Ishikawa (cell line): ENCODE results near the gene METTL2B.

Experiments
- EGR1 ChIP-seq: IDR thresholded peaks from 2 replicates; pipeline ENCODE4 v1.6.1; 2012
- FOXM1 ChIP-seq: IDR thresholded peaks from 2 replicates; pipeline ENCODE4 v1.6.1; 2012; ENCODE audit warnings: low read depth, borderline replicate concordance
- RAD21 ChIP-seq: IDR thresholded peaks from 2 replicates; pipeline ENCODE4 v1.6.1; 2012; ENCODE audit warnings: low read depth
- REST ChIP-seq: IDR thresholded peaks from 2 replicates; pipeline ENCODE4 v1.6.1; 2012; ENCODE audit warnings: low read depth, mild to moderate bottlenecking
- TAF1 ChIP-seq: IDR thresholded peaks from 2 replicates; pipeline ENCODE4 v1.6.1; 2012; ENCODE audit warnings: low read depth, mild to moderate bottlenecking
- TCF12 ChIP-seq: IDR thresholded peaks from 2 replicates; pipeline ENCODE4 v1.6.1; 2012; ENCODE audit warnings: low read depth
- YY1 ChIP-seq: IDR thresholded peaks from 2 replicates; pipeline ENCODE4 v1.6.1; 2012; ENCODE audit warnings: low read depth

GRCh38 chr7:128462460-128462859 lies 14.1 kb upstream of the METTL2B start:
- TF ChIP-seq RAD21 (no peak), TAF1 (no peak), FOXM1 (no peak), YY1 (no peak), EGR1 (no peak), REST (no peak), TCF12 (no peak)
